Ovary (tissue), 3 donors: Measurements from ENCODE around the gene CAMTA1.

ENCODE experiments used
- EP300 ChIP-seq: sonication (generic); formaldehyde crosslinking; IDR thresholded peaks from one replicate; pipeline ENCODE4 v1.6.1; 2017; ENCODE audit warnings: antibody characterized with exemption
- TF ChIP-seq, protein P1 (sequence below), 3 donors: fragments of 450-650 bp in 2 of 3; fragments of 200-600 bp in 1 of 3; IDR thresholded peaks; one replicate each; pipeline versions ENCODE4 v1.5.1 to v1.8.0; 2016 to 2022; ENCODE audit warnings: antibody characterized with exemption in 3 of 3, mild to moderate bottlenecking in 1 of 3
- donor health status: DM: no; HTN: no; CAD: no.

DNA sequence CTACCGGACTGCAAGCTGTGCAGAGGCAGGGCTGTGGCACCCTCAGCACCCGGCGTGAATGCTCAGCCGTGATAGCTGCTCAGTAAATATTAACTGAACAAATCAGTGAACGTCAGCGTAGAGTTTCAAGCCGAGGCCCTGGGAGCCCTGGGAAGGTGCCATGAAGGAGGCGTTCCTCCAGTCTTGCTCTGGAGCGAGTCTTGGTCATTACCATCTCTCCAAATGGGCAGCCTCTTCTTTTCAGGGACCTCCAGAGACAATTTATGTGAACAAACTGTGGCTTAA lies 449.2 kb downstream of the CAMTA1 start:
- TF ChIP-seq, protein P1, sequence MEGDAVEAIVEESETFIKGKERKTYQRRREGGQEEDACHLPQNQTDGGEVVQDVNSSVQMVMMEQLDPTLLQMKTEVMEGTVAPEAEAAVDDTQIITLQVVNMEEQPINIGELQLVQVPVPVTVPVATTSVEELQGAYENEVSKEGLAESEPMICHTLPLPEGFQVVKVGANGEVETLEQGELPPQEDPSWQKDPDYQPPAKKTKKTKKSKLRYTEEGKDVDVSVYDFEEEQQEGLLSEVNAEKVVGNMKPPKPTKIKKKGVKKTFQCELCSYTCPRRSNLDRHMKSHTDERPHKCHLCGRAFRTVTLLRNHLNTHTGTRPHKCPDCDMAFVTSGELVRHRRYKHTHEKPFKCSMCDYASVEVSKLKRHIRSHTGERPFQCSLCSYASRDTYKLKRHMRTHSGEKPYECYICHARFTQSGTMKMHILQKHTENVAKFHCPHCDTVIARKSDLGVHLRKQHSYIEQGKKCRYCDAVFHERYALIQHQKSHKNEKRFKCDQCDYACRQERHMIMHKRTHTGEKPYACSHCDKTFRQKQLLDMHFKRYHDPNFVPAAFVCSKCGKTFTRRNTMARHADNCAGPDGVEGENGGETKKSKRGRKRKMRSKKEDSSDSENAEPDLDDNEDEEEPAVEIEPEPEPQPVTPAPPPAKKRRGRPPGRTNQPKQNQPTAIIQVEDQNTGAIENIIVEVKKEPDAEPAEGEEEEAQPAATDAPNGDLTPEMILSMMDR (IDR thresholded peaks at IDR 0.05), result no peak
- TF ChIP-seq EP300, result no peak
